Measurements from ENCODE around the gene MMD2.
"Not testable (repeated sequence)": the region's sequence is repeated elsewhere in the genome, so short reads cannot be mapped to it uniquely, and the experiment has no call there.

Gene MMD2

GRCh38 chr7:4973728-4974198 lies 14.8 kb upstream of the MMD2 start:
- peaks cover 10% of the 10 kb centered on the region for H3K4me1 Mint-ChIP-seq
- H3K27me3 Mint-ChIP-seq (ENCODE audit: low read depth, poor library complexity), result peaks cover 10% of the 10 kb centered on the region

GRCh38 chr7:4972446-4972845 lies 13.5 kb upstream of the MMD2 start:
- peaks cover 10% of the 10 kb centered on the region for H3K27me3 Mint-ChIP-seq (ENCODE audit: low read depth, poor library complexity)
- not testable (repeated sequence) for H3K4me3 Mint-ChIP-seq, H3K9me3 Mint-ChIP-seq, DNase-seq, H3K27ac Mint-ChIP-seq
- H3K4me1 Mint-ChIP-seq, result peaks cover 10% of the 10 kb centered on the region
- peaks cover 17% of the 10 kb centered on the region for H3K36me3 Mint-ChIP-seq (ENCODE audit: low read depth)

More at GRCh38 chr7:4973728-4974198, 14.8 kb upstream of the MMD2 start:
- Mint-ChIP-seq H3K27ac (peak overlapping the region; percentile 99), H3K36me3 (ENCODE audit: low read depth) (peaks cover 29% of the 10 kb centered on the region), H3K4me3 (peak overlapping the region; percentile 94), H3K9me3 (peaks cover 4% of the 10 kb centered on the region)
- peak; percentile 92 for DNase-seq
- TF ChIP-seq CTCF (IDR thresholded peaks at IDR 0.05), result peak; percentile 76

GRCh38 chr7:4965295-4966022 lies 6.5 kb upstream of the MMD2 start:
- no peak for TF ChIP-seq CTCF (IDR thresholded peaks at IDR 0.05)
- Mint-ChIP-seq H3K4me1 (no peaks in the 10 kb centered on the region), H3K36me3 (ENCODE audit: low read depth) (no peaks in the 10 kb centered on the region), H3K27ac (no peak overlapping the region), H3K4me3 (no peak overlapping the region), H3K27me3 (ENCODE audit: low read depth, poor library complexity) (peaks cover 56% of the 10 kb centered on the region), H3K9me3 (no peaks in the 10 kb centered on the region)
- DNase-seq, result no peak

GRCh38 chr7:4964506-4964905 lies 5.5 kb upstream of the MMD2 start:
- Mint-ChIP-seq H3K4me1 (no peaks in the 10 kb centered on the region), H3K27me3 (ENCODE audit: low read depth, poor library complexity) (peaks cover 59% of the 10 kb centered on the region), H3K4me3 (no peak overlapping the region), H3K27ac (no peak overlapping the region), H3K9me3 (no peaks in the 10 kb centered on the region), H3K36me3 (ENCODE audit: low read depth) (no peaks in the 10 kb centered on the region)
- no peak for TF ChIP-seq CTCF (IDR thresholded peaks at IDR 0.05)
- no peak for DNase-seq

GRCh38 chr7:4962872-4963775 lies 4.1 kb upstream of the MMD2 start:
- H3K4me1 Mint-ChIP-seq, result peaks cover 6% of the 10 kb centered on the region
- H3K9me3 Mint-ChIP-seq, result no peaks in the 10 kb centered on the region
- no peak for DNase-seq
- TF ChIP-seq CTCF (IDR thresholded peaks at IDR 0.05), result no peak
- H3K4me3 Mint-ChIP-seq, result no peak overlapping the region
- H3K27me3 Mint-ChIP-seq (ENCODE audit: low read depth, poor library complexity), result peaks cover 68% of the 10 kb centered on the region
- H3K36me3 Mint-ChIP-seq (ENCODE audit: low read depth), result no peaks in the 10 kb centered on the region
- H3K27ac Mint-ChIP-seq, result no peak overlapping the region

GRCh38 chr7:4960363-4960762 lies 1.4 kb upstream of the MMD2 start:
- no peak for TF ChIP-seq CTCF (IDR thresholded peaks at IDR 0.05)
- Mint-ChIP-seq H3K27ac (no peak overlapping the region), H3K9me3 (no peaks in the 10 kb centered on the region), H3K4me1 (peaks cover 7% of the 10 kb centered on the region), H3K27me3 (ENCODE audit: low read depth, poor library complexity) (peaks cover 78% of the 10 kb centered on the region), H3K4me3 (peak overlapping the region; percentile 52), H3K36me3 (ENCODE audit: low read depth) (no peaks in the 10 kb centered on the region)
- no peak for DNase-seq

Measured in nephron progenitor cell (in vitro differentiated cells).